Skeletal muscle tissue (tissue), 4 donors: ENCODE measurements around the gene TUNAR. TPM values are rescaled to one million over a fixed set of nuclear protein-coding genes. Genes with fewer than 3 reads are reported as not detected.

Experiments
- H3K27ac ChIP-seq: one replicate; pipeline ENCODE4 v1.7.0; 2013; ENCODE audit warnings: mild to moderate bottlenecking, low read depth, low read length, inconsistent platforms
- H3K27me3 ChIP-seq, 3 donors: one replicate each; pipeline ENCODE4 v1.7.0; 2013; ENCODE audit warnings: low read length in 3 of 3; ENCODE audit not compliant: control insufficient read depth in 3 of 3, insufficient read depth in 3 of 3
- H3K36me3 ChIP-seq, 3 donors: one replicate each; pipeline ENCODE4 v1.7.0; 2013; ENCODE audit warnings: low read length in 3 of 3; ENCODE audit not compliant: control insufficient read depth in 3 of 3, insufficient read depth in 3 of 3
- H3K4me1 ChIP-seq, 3 donors: one replicate each; pipeline ENCODE4 v1.7.0; 2013; ENCODE audit warnings: low read length in 3 of 3, mild to moderate bottlenecking in 3 of 3; ENCODE audit not compliant: control insufficient read depth in 3 of 3, insufficient read depth in 3 of 3
- H3K4me3 ChIP-seq, 3 donors: one replicate each; pipeline ENCODE4 v1.7.0; 2013; ENCODE audit warnings: low read length in 3 of 3
- H3K9ac ChIP-seq, 3 donors: one replicate each; pipeline ENCODE4 v1.7.0; 2013; ENCODE audit warnings: low read length in 3 of 3, mild to moderate bottlenecking in 3 of 3, moderate library complexity in 2 of 3, low read depth in 1 of 3
- H3K9me3 ChIP-seq, 3 donors: one replicate each; pipeline ENCODE4 v1.7.0; 2013; ENCODE audit warnings: low read length in 3 of 3; ENCODE audit not compliant: control insufficient read depth in 3 of 3
- total RNA-seq: library from RNA; depleted of rRNA; stranded (reverse); fragments of >200 nt; gene quantifications from one replicate; pipeline ENCODE4 v1.2.3, GENCODE V29; 2014
- donor health status: Osteomylitis.

TUNAR gene
- total RNA-seq, 1 donor from 2014 or later: not detected

DNA sequence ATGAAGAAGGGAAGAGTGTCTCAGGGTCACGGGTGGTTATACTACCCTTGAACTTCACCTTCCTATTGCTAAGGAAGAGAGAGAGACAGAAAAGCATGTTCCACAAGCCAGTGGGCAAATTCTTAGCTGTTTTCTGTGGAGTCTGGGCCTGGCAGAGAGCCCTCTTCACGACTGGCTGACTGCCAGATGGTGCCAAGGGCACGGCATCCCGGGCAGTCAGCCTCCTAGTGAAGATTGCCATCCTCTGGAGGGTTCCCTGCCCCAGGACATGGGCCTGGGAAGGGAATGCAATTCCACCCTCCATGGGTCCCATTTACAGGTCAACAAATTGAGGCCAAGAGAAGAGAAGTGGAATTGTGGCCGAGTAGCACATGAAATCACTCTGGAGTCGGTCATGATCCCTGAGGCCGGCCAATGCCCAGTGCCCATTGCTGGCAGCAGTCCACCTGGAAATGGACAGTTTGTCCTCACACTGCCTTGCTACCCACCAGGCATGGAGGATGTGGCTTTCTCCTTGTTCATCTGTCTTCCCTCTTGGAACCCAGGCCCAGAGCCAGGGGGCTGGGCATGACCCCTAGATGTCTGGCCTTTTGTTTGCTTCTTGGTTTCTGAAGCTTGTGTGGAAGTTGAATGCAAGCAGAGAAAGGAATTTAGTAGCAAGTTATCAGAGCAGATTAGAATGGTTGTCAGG lies 9.9 kb downstream of the TUNAR start:
- no peaks in the 10 kb centered on the region for H3K9me3 ChIP-seq
- no peak overlapping the region for H3K4me3 ChIP-seq
- no peaks in the 10 kb centered on the region for H3K4me1 ChIP-seq
- no peak overlapping the region for H3K27ac ChIP-seq
- H3K9ac ChIP-seq: no peak overlapping the region
- H3K27me3 ChIP-seq: peaks cover 0 to 23% (median 10%) of the 10 kb centered on the region in 3 donors
- no peaks in the 10 kb centered on the region for H3K36me3 ChIP-seq

DNA sequence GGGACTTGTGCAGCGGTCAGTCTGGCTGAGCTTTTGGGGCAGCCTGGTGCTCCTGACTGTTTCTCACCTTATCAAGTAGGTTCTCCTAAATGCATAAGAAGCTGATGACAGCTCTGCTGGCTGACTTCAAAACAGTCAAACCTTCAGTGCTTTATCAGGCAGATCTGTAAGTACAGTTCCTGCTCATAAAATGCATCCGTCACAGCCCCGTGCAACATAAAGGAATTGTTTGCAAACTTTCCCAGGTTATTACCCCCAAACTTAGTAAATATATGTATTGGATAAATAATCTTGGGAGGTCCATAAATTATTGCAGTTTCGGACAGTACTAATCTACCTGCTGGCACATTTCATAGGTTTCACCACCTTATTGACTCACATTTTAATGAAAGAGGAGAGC lies 10.7 kb downstream of the TUNAR start:
- Histone ChIP-seq H3K4me1 (no peaks in the 10 kb centered on the region), H3K9ac (no peak overlapping the region), H3K27me3 (peaks cover 0 to 25% (median 14%) of the 10 kb centered on the region in 3 donors), H3K27ac (no peak overlapping the region), H3K4me3 (no peak overlapping the region), H3K36me3 (no peaks in the 10 kb centered on the region), H3K9me3 (no peaks in the 10 kb centered on the region)

DNA sequence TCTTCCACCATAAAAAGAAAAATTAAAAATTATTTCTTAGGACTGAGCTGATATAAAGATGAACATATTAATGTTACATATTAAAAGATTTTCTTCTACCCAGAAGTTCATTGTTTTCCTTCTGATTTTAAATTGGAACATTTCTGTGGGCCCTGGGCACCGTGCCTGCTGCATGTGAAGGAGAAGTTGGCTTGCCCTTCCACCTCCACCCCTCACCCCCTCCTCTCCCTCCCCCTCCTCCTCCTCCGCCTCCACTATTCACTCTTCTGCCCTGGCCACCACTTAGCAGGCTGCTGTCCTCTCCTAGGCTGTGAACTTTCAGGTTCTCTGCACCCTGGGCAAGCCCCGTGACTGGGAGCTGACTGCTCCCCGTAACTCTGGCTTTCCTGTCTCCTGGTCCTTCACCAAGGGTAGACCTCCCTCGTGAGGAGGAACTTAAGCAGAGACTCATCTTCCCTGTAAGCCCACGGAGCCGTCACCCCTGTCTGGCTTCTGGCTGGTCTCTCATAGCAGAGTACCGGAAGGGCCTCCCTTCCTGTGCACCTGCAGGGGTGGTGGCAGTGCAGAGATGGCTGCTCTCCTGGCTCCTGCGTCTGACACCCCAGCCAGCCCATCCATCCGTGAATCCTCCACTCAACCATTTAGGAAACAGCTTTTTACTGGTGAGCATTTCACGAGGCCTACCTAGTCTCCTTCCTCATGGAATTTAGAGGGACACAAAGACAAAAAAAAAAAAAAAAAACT lies 12.8 kb downstream of the TUNAR start:
- no peak overlapping the region for H3K27ac ChIP-seq
- no peak overlapping the region for H3K9ac ChIP-seq
- H3K27me3 ChIP-seq: peaks cover 0 to 21% (median 10%) of the 10 kb centered on the region in 3 donors
- H3K36me3 ChIP-seq: no peaks in the 10 kb centered on the region
- no peak overlapping the region for H3K4me3 ChIP-seq
- no peaks in the 10 kb centered on the region for H3K4me1 ChIP-seq
- H3K9me3 ChIP-seq: no peaks in the 10 kb centered on the region

DNA sequence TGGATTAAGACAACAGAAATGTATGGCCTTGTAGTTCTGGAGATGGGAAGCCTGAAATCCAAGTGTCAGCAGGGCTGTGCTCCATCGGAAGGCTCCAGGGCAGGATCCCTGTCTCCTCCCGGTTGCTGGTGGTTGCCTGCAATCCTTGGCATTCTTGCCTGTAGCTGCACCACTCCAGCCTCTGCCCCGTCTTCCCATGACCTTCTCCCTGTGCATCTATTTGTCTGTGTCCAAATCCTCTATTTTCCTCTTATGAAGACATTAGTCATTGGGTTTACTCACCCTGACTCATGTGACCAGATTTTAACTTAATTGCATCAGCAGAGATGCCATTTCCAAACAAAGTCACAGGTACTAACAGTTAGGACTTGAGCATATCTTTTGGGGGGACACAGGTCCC lies 15.1 kb downstream of the TUNAR start:
- Histone ChIP-seq H3K27ac (no peak overlapping the region), H3K4me1 (no peaks in the 10 kb centered on the region), H3K4me3 (no peak overlapping the region), H3K27me3 (peaks cover 0 to 36% (median 12%) of the 10 kb centered on the region in 3 donors), H3K9me3 (no peaks in the 10 kb centered on the region), H3K36me3 (no peaks in the 10 kb centered on the region), H3K9ac (no peak overlapping the region)

DNA sequence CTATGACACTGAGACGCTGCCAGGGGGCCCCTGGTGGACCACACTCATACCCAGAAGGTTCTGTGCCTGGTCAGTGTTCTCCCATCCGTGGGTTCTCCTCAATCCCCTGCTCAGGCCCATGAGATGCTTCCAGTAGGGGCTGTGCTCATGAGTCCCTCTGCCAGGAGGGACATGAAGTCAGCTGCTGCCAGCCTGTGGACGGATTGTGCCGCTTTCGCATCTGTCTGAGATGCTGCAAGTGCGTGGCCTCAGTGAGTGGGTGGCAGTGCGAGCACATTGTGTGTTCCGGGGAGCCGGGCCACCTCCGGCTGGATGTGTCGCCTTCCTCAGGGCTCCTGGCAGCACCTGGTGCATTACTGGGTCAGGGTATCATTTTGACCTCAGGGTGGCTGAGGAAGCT lies 15.5 kb downstream of the TUNAR start:
- Histone ChIP-seq H3K9ac (no peak overlapping the region), H3K27me3 (peaks cover 0 to 36% (median 12%) of the 10 kb centered on the region in 3 donors), H3K36me3 (no peaks in the 10 kb centered on the region), H3K4me3 (no peak overlapping the region), H3K9me3 (no peaks in the 10 kb centered on the region), H3K4me1 (no peaks in the 10 kb centered on the region), H3K27ac (no peak overlapping the region)

DNA sequence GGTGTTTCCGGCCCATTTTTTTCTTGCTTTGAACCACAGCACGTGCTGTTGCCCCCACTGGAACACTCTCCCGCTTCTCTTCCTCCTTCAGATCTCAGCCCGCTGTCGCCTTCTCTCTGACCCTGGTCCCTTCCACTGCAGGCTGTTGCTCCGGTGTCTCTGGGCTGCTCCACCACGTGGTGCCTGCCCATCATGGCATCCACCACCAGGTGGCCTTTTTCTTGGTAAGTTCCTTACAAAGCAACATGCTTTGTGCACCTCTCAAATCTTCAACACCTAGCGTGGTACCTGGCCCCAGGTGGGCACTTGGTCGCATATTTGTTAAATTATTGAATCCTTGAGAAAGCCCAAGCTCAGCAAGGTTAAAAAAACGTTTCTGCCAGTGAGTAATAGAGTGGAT lies 19.1 kb downstream of the TUNAR start:
- Histone ChIP-seq H3K4me1 (no peaks in the 10 kb centered on the region), H3K9ac (no peak overlapping the region), H3K27me3 (peaks cover 4 to 37% (median 19%) of the 10 kb centered on the region in 3 donors), H3K36me3 (no peaks in the 10 kb centered on the region), H3K9me3 (no peaks in the 10 kb centered on the region), H3K4me3 (no peak overlapping the region), H3K27ac (no peak overlapping the region)

DNA sequence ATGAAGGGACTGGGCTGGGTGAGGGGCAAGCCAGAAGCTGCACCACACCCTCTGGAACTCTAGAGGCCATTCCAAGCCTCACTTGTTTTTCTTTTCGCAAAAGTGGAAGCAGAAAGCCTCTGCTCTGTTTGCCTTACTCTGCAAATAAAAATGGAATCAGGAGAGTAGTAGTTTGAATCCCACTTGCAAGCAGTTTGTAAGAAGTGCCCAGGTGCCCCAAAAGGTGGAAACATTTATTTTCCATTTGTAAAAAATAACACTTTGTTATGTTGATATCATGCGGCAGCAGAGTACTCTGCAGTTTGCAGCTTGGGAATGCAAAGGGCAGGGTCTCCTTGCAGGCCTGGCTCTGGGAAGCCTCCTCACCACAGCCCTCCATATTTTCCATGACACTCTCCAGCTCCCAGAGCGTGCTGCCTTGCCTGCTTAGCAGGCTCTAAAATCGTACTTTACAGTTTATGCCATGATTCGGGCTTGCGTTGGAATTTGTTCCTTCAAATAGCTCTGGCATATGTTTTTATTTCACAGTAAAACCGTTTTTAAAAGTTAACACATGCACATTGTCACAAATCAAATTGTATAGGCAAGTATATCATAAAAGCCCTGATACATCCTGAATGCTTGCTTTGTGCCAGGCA lies 20.0 kb downstream of the TUNAR start:
- H3K4me3 ChIP-seq: no peak overlapping the region
- H3K27ac ChIP-seq: no peak overlapping the region
- H3K4me1 ChIP-seq: no peaks in the 10 kb centered on the region
- H3K9me3 ChIP-seq: no peaks in the 10 kb centered on the region
- no peaks in the 10 kb centered on the region for H3K36me3 ChIP-seq
- H3K27me3 ChIP-seq: peaks cover 4 to 37% (median 19%) of the 10 kb centered on the region in 3 donors
- no peak overlapping the region for H3K9ac ChIP-seq

DNA sequence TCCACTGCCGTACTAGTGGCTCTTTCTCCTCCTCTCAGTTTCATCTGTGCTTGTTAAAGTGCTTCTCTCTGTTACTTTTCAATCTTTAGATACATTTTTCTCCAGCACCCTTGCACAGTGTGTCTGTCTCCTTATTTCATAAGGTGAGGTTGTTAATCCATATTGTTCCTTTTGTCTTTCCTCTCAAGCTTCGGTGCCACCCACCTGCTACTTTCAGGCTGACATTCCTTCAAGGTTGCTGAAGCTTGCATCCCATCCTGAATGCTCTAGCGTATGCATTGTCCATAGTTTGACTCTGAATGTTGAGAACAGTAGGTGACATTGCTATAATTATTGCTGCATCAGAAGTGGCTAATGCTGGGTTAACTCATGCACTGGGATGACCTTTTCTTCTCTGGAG lies 20.6 kb downstream of the TUNAR start:
- Histone ChIP-seq H3K4me1 (no peaks in the 10 kb centered on the region), H3K36me3 (no peaks in the 10 kb centered on the region), H3K4me3 (no peak overlapping the region), H3K27ac (no peak overlapping the region), H3K9me3 (no peaks in the 10 kb centered on the region), H3K27me3 (peaks cover 4 to 35% (median 16%) of the 10 kb centered on the region in 3 donors), H3K9ac (no peak overlapping the region)

DNA sequence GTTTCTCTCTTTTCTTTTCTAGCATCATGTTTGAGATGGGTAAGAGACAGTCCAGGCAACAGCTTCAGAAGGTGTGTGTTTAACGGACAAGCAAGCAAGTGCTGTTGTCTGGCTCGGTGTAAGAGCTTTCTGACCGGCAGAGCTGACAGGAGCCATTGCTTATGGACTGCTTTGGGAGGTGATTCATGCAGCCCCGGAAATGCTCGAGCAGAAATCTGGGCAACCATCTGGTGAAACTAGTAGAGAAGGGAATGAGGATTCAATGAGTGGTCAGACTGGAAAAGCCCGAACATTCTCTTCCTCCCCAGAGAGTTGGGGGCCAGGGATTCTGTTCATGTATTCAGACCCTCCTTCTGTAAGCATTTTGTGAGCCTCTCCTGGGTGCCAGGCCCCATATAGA lies 24.4 kb downstream of the TUNAR start:
- H3K27me3 ChIP-seq: peaks cover 7 to 32% (median 10%) of the 10 kb centered on the region in 3 donors
- H3K4me3 ChIP-seq: no peak overlapping the region
- no peaks in the 10 kb centered on the region for H3K4me1 ChIP-seq
- no peak overlapping the region for H3K9ac ChIP-seq
- no peaks in the 10 kb centered on the region for H3K9me3 ChIP-seq
- no peaks in the 10 kb centered on the region for H3K36me3 ChIP-seq
- no peak overlapping the region for H3K27ac ChIP-seq

DNA sequence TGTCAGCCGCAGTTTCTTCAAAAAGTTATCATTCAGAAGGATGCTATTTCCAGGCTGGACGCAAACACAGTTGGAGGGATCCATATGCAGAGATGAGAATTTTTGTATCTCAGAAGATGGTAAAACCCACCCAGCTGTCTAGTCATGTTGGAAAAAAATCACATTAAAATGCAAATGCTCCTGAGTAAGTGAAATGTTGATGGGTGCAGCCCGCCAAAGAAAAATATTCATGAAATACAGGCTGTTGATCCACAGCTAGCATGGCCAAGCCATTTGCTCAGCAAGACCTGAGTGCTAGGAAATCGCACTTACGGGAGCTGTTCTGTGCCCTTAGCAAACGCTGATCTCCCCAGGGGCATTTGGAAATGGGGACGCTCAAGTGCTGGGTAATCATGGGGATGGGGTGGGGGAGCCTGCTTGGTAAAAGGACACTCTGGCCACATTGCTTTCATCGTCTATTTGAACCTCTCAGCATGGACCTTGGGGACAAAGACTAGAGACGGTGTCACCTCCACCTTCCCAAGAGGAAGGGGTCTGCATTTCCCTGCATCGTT lies 25.7 kb downstream of the TUNAR start:
- Histone ChIP-seq H3K27ac (no peak overlapping the region), H3K36me3 (no peaks in the 10 kb centered on the region), H3K4me3 (no peak overlapping the region), H3K9ac (no peak overlapping the region), H3K4me1 (no peaks in the 10 kb centered on the region), H3K9me3 (no peaks in the 10 kb centered on the region), H3K27me3 (peaks cover 7 to 30% (median 10%) of the 10 kb centered on the region in 3 donors)
